Measurements from ENCODE around the gene TNS4.

GRCh38 chr17:40535438-40535837 is 34.0 kb upstream of the TNS4 start:
- no peak for TF ChIP-seq POLR2A (IDR thresholded peaks at IDR 0.05)
- TF ChIP-seq, protein P1, sequence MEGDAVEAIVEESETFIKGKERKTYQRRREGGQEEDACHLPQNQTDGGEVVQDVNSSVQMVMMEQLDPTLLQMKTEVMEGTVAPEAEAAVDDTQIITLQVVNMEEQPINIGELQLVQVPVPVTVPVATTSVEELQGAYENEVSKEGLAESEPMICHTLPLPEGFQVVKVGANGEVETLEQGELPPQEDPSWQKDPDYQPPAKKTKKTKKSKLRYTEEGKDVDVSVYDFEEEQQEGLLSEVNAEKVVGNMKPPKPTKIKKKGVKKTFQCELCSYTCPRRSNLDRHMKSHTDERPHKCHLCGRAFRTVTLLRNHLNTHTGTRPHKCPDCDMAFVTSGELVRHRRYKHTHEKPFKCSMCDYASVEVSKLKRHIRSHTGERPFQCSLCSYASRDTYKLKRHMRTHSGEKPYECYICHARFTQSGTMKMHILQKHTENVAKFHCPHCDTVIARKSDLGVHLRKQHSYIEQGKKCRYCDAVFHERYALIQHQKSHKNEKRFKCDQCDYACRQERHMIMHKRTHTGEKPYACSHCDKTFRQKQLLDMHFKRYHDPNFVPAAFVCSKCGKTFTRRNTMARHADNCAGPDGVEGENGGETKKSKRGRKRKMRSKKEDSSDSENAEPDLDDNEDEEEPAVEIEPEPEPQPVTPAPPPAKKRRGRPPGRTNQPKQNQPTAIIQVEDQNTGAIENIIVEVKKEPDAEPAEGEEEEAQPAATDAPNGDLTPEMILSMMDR (IDR thresholded peaks at IDR 0.05): no peak
- no peak for TF ChIP-seq POLR2AphosphoS5 (IDR thresholded peaks at IDR 0.05)

Data from sigmoid colon (tissue), 4 donors.